HUES6 (cell line): ENCODE data around the gene TMEM178B.

Experiments used
- H3K27ac ChIP-seq: 2 replicates; pipeline ENCODE4 v1.7.0; 2013; ENCODE audit warnings: low read depth, mild to moderate bottlenecking, low read length, inconsistent platforms
- H3K27me3 ChIP-seq: 2 replicates; pipeline ENCODE4 v1.6.1; 2013; ENCODE audit warnings: low read length; ENCODE audit not compliant: control insufficient read depth, insufficient read depth
- H3K36me3 ChIP-seq: 2 replicates; pipeline ENCODE4 v1.6.1; 2013; ENCODE audit warnings: low read length; ENCODE audit not compliant: control insufficient read depth, insufficient read depth
- H3K4me1 ChIP-seq: 2 replicates; pipeline ENCODE4 v1.6.1; 2013; ENCODE audit warnings: low read length; ENCODE audit not compliant: control insufficient read depth, insufficient read depth
- H3K4me3 ChIP-seq: 2 replicates; pipeline ENCODE4 v1.5.1; 2013; ENCODE audit warnings: low read depth, low read length
- H3K9ac ChIP-seq: one replicate; pipeline ENCODE4 v1.6.1; 2013; ENCODE audit warnings: mild to moderate bottlenecking, low read length
- H3K9me3 ChIP-seq: 2 replicates; pipeline ENCODE4 v1.6.1; 2013; ENCODE audit warnings: low read depth, low read length; ENCODE audit not compliant: control insufficient read depth, insufficient read depth

TMEM178B gene

GRCh38 chr7:141203177-141203576 is 129.3 kb downstream of the TMEM178B start:
- Histone ChIP-seq H3K9ac (no peak overlapping the region), H3K36me3 (no peaks in the 10 kb centered on the region), H3K27me3 (no peaks in the 10 kb centered on the region), H3K4me3 (no peak overlapping the region), H3K4me1 (peaks cover 7% of the 10 kb centered on the region; the same call in 1 of the 2 replicates), H3K27ac (no peak overlapping the region), H3K9me3 (no peaks in the 10 kb centered on the region)

GRCh38 chr7:141203586-141203985 is 129.7 kb downstream of the TMEM178B start:
- Histone ChIP-seq H3K4me1 (peaks cover 4% of the 10 kb centered on the region; the same call in 1 of the 2 replicates), H3K9me3 (no peaks in the 10 kb centered on the region), H3K27me3 (no peaks in the 10 kb centered on the region), H3K36me3 (no peaks in the 10 kb centered on the region), H3K27ac (no peak overlapping the region), H3K9ac (no peak overlapping the region), H3K4me3 (no peak overlapping the region)

- no peak overlapping the region for H3K27ac ChIP-seq
- no peaks in the 10 kb centered on the region for H3K36me3 ChIP-seq
- no peaks in the 10 kb centered on the region for H3K27me3 ChIP-seq
- H3K9ac ChIP-seq: no peak overlapping the region
- H3K4me1 ChIP-seq: peaks cover 23% of the 10 kb centered on the region
- no peaks in the 10 kb centered on the region for H3K9me3 ChIP-seq
- no peak overlapping the region for H3K4me3 ChIP-seq
These were observed 133.8 kb downstream of the TMEM178B start for GRCh38 chr7:141207661-141208060.

- no peak overlapping the region for H3K4me3 ChIP-seq
- no peak overlapping the region for H3K27ac ChIP-seq
- no peaks in the 10 kb centered on the region for H3K36me3 ChIP-seq
- H3K9ac ChIP-seq: no peak overlapping the region
- H3K4me1 ChIP-seq: peaks cover 27% of the 10 kb centered on the region
- H3K27me3 ChIP-seq: no peaks in the 10 kb centered on the region
- no peaks in the 10 kb centered on the region for H3K9me3 ChIP-seq
These were observed 134.7 kb downstream of the TMEM178B start for GRCh38 chr7:141208539-141208938.

- Histone ChIP-seq H3K9me3 (no peaks in the 10 kb centered on the region), H3K27ac (no peak overlapping the region), H3K4me3 (no peak overlapping the region), H3K4me1 (peaks cover 27% of the 10 kb centered on the region), H3K36me3 (no peaks in the 10 kb centered on the region), H3K9ac (no peak overlapping the region), H3K27me3 (no peaks in the 10 kb centered on the region)
These were observed 135.6 kb downstream of the TMEM178B start for GRCh38 chr7:141209454-141209853.

- Histone ChIP-seq H3K4me1 (peaks cover 27% of the 10 kb centered on the region), H3K9ac (no peak overlapping the region), H3K27ac (no peak overlapping the region), H3K27me3 (no peaks in the 10 kb centered on the region), H3K9me3 (no peaks in the 10 kb centered on the region), H3K36me3 (no peaks in the 10 kb centered on the region), H3K4me3 (peak overlapping the region; percentile 4; the same call in 1 of the 2 replicates)
These were observed 137.0 kb downstream of the TMEM178B start for GRCh38 chr7:141210862-141211261.

- H3K4me3 ChIP-seq: no peak overlapping the region
- peaks cover 27% of the 10 kb centered on the region for H3K4me1 ChIP-seq
- no peaks in the 10 kb centered on the region for H3K27me3 ChIP-seq
These were observed 139.4 kb downstream of the TMEM178B start for GRCh38 chr7:141213226-141213625.

GRCh38 chr7:141217938-141218337 is 144.1 kb downstream of the TMEM178B start:
- Histone ChIP-seq H3K4me1 (peaks cover 3% of the 10 kb centered on the region; the same call in 1 of the 2 replicates), H3K9ac (no peak overlapping the region)

More at GRCh38 chr7:141213226-141213625, 139.4 kb downstream of the TMEM178B start:
- no peak overlapping the region for H3K27ac ChIP-seq
- H3K36me3 ChIP-seq: no peaks in the 10 kb centered on the region
- no peaks in the 10 kb centered on the region for H3K9me3 ChIP-seq
- H3K9ac ChIP-seq: no peak overlapping the region

GRCh38 chr7:141218941-141219340 is 145.1 kb downstream of the TMEM178B start:
- Histone ChIP-seq H3K36me3 (no peaks in the 10 kb centered on the region), H3K9me3 (no peaks in the 10 kb centered on the region), H3K4me3 (no peak overlapping the region), H3K27me3 (no peaks in the 10 kb centered on the region), H3K4me1 (no peaks in the 10 kb centered on the region; the same call in 1 of the 2 replicates), H3K27ac (no peak overlapping the region), H3K9ac (no peak overlapping the region)

More at GRCh38 chr7:141217938-141218337, 144.1 kb downstream of the TMEM178B start:
- H3K4me3 ChIP-seq: no peak overlapping the region
- H3K9me3 ChIP-seq: no peaks in the 10 kb centered on the region
- no peaks in the 10 kb centered on the region for H3K36me3 ChIP-seq
- H3K27ac ChIP-seq: no peak overlapping the region
- H3K27me3 ChIP-seq: no peaks in the 10 kb centered on the region

GRCh38 chr7:141220263-141220880 is 146.5 kb downstream of the TMEM178B start:
- no peaks in the 10 kb centered on the region for H3K27me3 ChIP-seq
- H3K4me3 ChIP-seq: no peak overlapping the region
- H3K36me3 ChIP-seq: no peaks in the 10 kb centered on the region
- no peaks in the 10 kb centered on the region; the same call in 1 of the 2 replicates for H3K4me1 ChIP-seq
- H3K9ac ChIP-seq: no peak overlapping the region
- H3K27ac ChIP-seq: no peak overlapping the region
- H3K9me3 ChIP-seq: no peaks in the 10 kb centered on the region

GRCh38 chr7:141221007-141221612 is 147.2 kb downstream of the TMEM178B start:
- Histone ChIP-seq H3K27me3 (no peaks in the 10 kb centered on the region), H3K36me3 (no peaks in the 10 kb centered on the region), H3K27ac (no peak overlapping the region), H3K4me3 (no peak overlapping the region), H3K9me3 (no peaks in the 10 kb centered on the region), H3K9ac (no peak overlapping the region), H3K4me1 (no peaks in the 10 kb centered on the region; the same call in 1 of the 2 replicates)
